Measurements from ENCODE around the gene MAB21L3. TPM values are rescaled to one million over a fixed set of nuclear protein-coding genes. Genes with fewer than 3 reads are reported as not detected.
A peak's percentile ranks its signal among the peaks of the same experiment; 100 is the strongest.

Gene MAB21L3
- total RNA-seq, 1 donor from 2014 or later = 0.21 TPM

DNA sequence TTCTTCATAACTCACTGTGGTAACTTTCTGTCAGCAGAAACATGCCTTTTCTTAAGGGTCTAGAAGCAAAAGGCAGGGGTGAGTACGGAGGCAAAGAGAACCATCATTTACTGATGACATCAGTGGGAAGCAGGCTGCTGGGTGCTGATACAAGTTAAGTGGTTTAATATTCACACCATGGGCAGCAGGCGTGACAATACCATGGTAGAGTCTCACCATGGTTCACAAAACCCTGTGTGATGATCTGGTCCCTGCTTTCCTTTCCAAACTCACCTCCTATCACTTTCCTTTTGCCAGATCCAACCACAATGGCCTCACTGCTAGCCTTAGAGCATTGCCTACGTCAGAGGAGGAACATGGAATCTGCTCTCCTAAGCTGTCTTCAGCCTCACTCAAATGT is 8.7 kb downstream of the MAB21L3 start:
- H3K36me3 ChIP-seq (ENCODE audit: control insufficient read depth, insufficient read depth, low read length) = no peaks in the 10 kb centered on the region
- no peaks in the 10 kb centered on the region for H3K27me3 ChIP-seq (ENCODE audit: control insufficient read depth, insufficient read depth, low read length)
- TF ChIP-seq, protein P1, sequence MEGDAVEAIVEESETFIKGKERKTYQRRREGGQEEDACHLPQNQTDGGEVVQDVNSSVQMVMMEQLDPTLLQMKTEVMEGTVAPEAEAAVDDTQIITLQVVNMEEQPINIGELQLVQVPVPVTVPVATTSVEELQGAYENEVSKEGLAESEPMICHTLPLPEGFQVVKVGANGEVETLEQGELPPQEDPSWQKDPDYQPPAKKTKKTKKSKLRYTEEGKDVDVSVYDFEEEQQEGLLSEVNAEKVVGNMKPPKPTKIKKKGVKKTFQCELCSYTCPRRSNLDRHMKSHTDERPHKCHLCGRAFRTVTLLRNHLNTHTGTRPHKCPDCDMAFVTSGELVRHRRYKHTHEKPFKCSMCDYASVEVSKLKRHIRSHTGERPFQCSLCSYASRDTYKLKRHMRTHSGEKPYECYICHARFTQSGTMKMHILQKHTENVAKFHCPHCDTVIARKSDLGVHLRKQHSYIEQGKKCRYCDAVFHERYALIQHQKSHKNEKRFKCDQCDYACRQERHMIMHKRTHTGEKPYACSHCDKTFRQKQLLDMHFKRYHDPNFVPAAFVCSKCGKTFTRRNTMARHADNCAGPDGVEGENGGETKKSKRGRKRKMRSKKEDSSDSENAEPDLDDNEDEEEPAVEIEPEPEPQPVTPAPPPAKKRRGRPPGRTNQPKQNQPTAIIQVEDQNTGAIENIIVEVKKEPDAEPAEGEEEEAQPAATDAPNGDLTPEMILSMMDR (IDR thresholded peaks at IDR 0.05; ENCODE audit: insufficient read depth, low read length, poor library complexity, severe bottlenecking) = no peak
- H3K4me3 ChIP-seq (ENCODE audit: low read depth, low read length) = no peak overlapping the region
- DNase-seq (ENCODE audit: low read depth) = peak; percentile 78

DNA sequence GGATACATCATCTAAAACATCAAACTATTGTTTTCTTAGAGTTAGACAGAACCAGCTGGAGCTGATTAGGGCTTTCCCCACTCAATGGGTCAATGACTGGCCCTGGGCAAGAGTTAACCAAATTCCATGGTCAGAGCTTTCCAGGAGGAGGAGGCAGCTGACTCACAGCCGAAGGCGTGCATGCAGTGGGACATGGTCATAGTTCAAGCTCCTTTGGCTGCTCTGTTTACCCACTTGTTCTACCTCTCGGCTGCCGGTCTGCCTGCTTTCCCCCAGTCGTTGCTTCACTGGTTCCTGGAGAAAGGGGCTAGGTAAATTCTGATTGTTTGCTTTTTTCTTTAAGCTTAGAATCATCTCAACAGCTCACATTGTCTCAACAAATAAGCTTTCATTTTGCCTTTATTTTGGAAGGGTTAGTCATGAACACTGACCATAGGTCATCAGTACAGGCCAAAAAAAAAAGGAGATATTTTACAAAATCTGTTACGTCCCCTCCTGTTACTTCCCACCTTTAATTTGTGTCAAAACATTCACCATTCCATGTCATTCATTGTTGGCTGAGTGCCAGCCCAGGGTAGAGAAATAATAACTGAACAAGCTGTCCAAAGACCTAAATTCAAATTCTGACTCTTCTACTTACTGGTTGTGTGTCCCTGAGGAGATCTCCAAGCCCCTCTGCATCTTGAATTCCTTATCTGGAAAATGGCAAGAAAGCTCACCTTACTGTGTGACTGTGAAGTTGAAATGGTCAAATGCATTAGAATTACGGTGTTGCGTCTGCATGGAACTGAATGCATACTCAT is 12.0 kb downstream of the MAB21L3 start:
- DNase-seq (ENCODE audit: low read depth) = peak; percentile 90
- no peaks in the 10 kb centered on the region for H3K27me3 ChIP-seq (ENCODE audit: control insufficient read depth, insufficient read depth, low read length)
- H3K4me3 ChIP-seq (ENCODE audit: low read depth, low read length) = no peak overlapping the region
- TF ChIP-seq, protein P1 (IDR thresholded peaks at IDR 0.05; ENCODE audit: insufficient read depth, low read length, poor library complexity, severe bottlenecking) = no peak
- H3K36me3 ChIP-seq (ENCODE audit: control insufficient read depth, insufficient read depth, low read length) = no peaks in the 10 kb centered on the region

- DNase-seq (ENCODE audit: low read depth) = no peak
- Histone ChIP-seq H3K4me3 (ENCODE audit: low read depth, low read length) (no peak overlapping the region), H3K36me3 (ENCODE audit: control insufficient read depth, insufficient read depth, low read length) (no peaks in the 10 kb centered on the region), H3K27me3 (ENCODE audit: control insufficient read depth, insufficient read depth, low read length) (no peaks in the 10 kb centered on the region)
- TF ChIP-seq, protein P1 (IDR thresholded peaks at IDR 0.05; ENCODE audit: insufficient read depth, low read length, poor library complexity, severe bottlenecking) = no peak
Observed at GRCh38 chr1:116123837-116124533, 12.8 kb downstream of the MAB21L3 start.

DNA sequence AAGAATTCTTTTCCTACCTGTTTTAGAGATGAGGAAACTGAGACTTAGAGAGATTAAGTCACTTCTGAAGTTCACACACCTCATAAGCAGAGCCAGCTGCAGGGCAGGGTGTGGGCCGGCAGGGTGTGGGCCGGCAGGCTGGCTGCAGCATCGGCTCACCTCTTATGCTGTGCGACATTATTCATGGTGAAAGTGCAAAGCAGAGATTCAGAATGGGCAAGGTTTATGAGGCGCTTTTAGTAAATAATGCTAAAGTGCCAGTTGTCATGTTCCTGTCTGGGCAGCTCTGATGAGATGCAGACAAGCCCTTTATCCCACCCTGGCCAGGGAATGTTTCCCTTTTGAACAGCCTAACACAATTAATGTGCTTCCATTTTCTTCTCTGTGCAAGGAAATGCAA is 14.6 kb downstream of the MAB21L3 start:
- H3K27me3 ChIP-seq (ENCODE audit: control insufficient read depth, insufficient read depth, low read length) = no peaks in the 10 kb centered on the region
- DNase-seq (ENCODE audit: low read depth) = no peak
- no peak overlapping the region for H3K4me3 ChIP-seq (ENCODE audit: low read depth, low read length)
- no peaks in the 10 kb centered on the region for H3K36me3 ChIP-seq (ENCODE audit: control insufficient read depth, insufficient read depth, low read length)
- TF ChIP-seq, protein P1 (IDR thresholded peaks at IDR 0.05; ENCODE audit: insufficient read depth, low read length, poor library complexity, severe bottlenecking) = no peak

DNA sequence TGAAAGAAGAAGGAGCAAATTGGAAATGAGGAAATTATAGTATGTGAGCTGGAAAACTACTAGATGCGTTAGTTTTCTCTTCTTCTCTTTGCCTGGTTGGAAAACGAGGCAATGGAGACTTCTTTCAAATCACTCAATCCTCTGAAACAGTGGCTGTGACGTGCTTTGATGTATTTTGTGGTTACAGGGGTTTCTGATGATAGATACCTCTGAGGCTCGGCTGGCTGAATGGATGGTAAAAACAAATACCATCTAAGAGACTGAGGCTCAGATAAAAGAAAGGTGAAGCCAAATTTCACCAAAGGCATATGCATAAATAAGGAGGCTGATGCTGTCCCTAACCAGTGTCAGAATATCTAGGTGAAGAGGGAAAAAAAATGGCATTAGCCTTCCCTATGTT is 15.1 kb downstream of the MAB21L3 start:
- DNase-seq (ENCODE audit: low read depth) = no peak
- TF ChIP-seq, protein P1 (IDR thresholded peaks at IDR 0.05; ENCODE audit: insufficient read depth, low read length, poor library complexity, severe bottlenecking) = no peak
- Histone ChIP-seq H3K36me3 (ENCODE audit: control insufficient read depth, insufficient read depth, low read length) (no peaks in the 10 kb centered on the region), H3K27me3 (ENCODE audit: control insufficient read depth, insufficient read depth, low read length) (no peaks in the 10 kb centered on the region), H3K4me3 (ENCODE audit: low read depth, low read length) (no peak overlapping the region)
